CD4-positive, alpha-beta T cell treated with Interleukin-21 for 1 hour (primary cell): ENCODE measurements around the gene SATB2.

Experiments
- DNase-seq: peaks from one replicate; pipeline ENCODE4 v3.0.0-alpha.2; 2020

The SATB2 gene

DNA sequence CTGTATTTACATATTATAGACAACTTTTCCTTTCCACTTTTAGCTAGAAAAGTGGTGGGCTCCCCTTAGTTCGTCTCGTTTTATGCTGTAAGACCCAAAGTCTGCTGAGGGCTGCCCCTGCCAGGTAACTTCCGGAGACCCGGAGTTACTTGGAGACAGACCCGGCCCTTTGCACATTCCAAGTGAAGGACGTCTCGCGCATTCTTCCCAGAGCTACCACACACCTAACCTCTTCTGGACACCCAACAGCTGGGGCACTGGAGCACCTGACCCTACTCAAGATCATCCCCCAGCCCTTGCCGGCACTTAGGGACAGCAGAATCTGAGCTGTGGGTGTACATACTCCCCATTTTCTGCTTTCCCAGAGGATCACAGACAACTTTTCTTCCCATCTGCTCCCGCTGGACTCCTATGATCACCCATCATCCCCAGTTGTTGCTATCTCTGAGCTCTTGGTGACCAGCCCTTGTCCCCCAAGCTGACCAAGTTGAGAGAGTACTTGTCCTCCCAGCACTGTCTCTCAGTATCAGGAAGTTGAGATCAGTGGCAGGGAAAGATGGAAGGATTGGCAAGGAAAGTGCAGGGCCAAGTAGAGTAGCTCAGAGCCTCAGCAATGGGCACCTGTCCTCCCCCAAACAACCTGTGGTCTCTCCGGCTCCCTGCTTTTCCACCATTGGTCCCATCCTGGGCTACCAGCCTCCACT, 8.4 kb upstream of the SATB2 start:
- DNase-seq: no peak

- DNase-seq: no peak
These were observed 7.7 kb upstream of the SATB2 start for GRCh38 chr2:199465390-199465789.

GRCh38 chr2:199464606-199465352, 7.0 kb upstream of the SATB2 start:
- no peak for DNase-seq

DNA sequence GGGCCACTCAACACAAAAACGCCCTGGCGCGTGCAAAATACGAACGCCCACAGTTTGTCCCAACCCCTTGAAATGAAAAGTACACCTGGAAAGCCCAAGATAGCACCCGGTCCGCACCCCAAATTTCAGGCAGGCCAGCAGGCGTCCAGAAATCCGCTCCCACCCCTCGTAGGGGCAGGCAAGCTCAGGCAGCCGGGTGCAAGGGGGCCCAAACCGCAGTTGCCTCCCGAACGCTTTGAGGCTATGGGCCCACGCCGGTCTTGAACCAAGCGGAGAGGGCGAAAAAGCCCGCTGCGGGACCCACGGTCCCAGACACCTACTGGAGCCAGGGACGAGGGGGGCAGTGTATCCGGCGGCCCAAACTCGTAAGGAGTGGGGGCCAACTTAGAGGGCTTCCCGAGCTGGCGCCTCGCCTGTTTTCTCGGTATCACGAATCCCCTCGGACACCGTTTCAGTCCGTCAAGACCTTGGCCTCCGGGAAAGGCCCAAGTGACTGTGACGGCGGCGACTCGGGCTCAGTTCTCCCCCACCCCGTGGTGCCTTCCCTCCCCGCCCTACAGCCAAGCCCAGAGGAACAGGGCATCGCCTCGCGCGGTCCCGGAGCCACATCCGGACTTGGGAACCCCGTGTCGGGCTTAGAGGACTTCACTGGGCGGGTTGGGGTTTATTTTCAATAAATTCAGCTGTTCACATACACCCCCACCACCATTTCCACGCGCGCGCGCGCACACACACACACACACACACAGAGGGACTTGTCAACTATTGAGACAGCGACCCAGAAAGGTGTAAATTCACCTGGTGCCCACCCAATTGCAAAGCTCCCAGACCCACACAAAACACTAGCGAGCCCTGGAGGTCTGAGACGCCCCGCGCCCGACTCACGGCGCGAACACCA, 6.2 kb upstream of the SATB2 start:
- no peak for DNase-seq

DNA sequence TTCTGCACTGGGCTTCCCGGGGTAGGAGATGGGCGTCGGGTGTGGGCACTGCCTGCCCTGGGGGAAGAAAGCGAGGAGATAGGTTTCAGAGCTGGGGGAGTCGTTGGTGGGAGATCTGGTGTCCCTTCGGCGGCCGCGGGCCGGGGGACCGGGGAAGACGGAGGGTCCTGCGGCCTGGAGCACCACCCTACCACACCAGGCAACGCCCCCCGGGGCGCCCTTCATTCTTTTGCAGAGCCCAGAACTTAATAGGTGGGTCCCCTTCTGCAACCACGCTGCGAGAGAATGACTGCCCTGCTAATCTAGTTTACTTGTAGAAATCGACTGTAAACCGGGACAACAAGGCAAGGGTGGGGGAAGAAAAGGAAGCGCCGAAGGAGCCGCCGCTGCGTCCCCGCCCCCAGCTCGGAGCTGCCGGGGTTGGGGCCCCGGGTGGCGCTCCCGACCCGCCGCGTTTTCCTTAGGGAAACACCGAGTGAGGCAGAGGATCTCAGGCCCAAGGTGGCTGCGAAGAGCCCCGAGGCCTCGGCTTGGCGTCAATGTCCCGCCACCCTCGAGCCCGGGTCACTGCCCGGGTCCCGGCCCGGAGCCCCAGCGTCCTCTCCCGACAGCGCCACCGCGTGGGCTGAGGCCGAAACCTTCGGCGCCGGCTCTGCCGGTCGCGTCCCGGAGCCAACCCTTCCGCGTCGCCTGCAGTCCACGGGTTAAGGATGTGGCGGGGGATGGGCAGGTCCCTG, 5.4 kb upstream of the SATB2 start:
- DNase-seq: peak; percentile 48

- DNase-seq: no peak
These were observed 4.7 kb upstream of the SATB2 start for GRCh38 chr2:199462347-199462955.

DNA sequence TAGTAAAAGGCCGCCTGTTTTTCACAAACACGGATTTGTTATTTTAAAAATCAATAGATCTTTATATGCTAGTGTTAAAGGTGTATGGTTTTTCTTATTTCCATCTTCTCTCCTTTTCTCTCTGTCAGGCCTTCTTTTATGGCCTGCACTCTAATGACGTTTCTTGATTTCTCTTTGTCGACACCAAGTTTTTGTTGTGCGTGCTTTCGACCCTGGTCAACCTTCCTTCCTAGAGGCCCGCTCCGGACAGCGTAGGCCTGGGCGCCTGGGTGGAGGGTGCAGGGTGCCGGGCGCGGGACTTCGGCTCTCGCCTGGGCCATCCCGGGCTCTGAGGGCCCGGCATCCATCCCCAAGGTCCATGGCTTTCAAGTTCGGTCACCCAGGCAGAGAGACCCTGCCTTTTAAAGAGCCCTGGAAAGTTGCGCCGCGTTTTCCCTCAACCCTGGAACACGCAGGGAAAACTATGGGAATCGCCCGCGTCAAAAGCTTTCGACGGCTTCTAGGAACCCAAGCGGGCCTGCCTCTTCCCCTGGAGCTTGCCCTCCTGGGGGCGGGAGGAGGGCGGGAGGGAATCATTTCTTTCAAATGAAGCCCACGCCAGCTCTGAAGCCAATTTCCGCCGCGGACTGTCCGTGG, 4.1 kb upstream of the SATB2 start:
- no peak for DNase-seq

- DNase-seq: no peak
These were observed 3.3 kb upstream of the SATB2 start for GRCh38 chr2:199460846-199461710.

DNA sequence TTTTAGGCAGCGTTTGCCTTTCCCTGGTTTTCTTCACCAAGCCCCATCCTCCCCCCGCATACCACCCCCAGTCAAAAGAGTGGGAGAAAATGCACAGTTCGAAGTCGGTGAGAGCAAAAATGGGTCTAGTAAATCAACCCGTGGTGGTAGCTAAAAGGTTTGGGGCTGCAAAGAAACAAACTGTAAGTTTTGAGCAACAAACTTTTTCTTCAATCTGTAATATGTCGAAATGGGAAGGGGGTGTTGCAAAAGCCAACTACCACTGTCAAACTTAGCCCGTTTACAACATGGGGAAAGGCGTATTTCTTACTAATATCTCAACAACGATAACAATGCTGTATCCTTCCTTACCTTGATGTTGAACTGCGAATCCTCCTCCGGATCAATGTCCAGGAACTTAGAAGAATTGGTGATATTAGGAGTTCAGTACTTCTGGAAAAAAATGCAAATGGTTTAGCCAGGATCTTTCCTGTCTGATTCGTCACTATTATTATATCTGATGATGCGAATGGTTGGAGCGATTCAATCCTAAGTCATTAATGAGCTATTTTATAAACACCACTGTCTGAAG, 2.4 kb upstream of the SATB2 start:
- DNase-seq: no peak

GRCh38 chr2:199459286-199460100, 1.8 kb upstream of the SATB2 start:
- DNase-seq: peak; percentile 75

- no peak for DNase-seq
These were observed 1.1 kb upstream of the SATB2 start for GRCh38 chr2:199458806-199459285.

GRCh38 chr2:199458009-199458805, 468 bp upstream of the SATB2 start:
- DNase-seq: peak; percentile 33

- no peak for DNase-seq
These were observed 1.2 kb downstream of the SATB2 start for GRCh38 chr2:199456383-199457146.

DNA sequence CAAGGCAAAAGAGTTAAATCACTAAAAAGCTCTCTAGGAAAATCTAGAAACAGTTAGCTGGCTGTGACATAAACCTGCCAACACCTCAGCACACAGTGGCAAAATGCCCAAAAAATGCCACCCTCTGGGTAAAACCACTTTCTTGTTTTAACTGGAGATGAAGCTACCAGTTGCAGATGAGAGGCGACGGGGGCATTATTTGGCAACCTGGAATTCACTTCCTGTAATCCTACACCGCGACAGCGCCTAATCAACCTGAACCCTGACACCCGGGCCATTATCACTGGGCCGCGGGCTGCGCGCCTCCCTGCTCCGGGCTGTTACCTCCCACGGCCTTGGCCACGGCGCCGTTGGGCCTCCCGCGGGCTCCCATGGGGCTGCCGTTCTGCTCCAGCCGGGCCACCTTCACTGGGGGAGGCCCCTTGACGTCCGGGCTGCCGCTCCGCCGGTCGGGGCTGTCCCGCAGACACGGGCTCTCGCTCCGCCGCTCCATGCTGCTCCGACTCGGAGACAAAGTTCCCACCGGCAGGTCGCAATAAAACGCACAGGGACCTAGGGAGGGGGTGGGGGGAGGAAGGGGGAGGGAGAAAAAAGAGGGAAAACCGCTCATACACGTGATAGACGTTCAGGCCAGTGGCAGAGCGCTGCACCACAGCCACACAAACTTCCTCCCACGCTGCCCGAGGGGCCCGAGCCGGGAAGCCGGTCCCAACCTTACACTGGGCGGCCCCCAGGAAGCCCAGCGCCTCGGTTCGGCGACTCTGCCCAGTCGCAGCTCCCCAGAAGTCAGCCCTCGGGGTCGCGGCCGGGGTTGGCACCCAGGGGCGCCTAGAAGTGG, 2.0 kb downstream of the SATB2 start:
- DNase-seq: no peak

DNA sequence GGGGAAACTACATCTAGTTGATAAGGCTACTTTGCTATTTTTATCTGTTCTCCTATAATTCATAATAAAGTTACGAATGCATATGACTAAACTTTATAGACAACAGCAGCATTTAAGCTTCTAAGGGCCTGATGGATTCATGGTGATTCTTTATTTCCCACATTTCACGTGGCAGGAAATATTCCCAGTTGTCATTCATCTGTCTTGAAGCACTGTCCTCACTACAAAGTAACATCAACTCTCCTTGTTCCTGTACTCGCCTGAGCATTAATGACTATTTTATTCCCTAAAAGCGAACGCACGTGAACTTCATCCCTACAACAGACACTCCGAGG, 2.6 kb downstream of the SATB2 start:
- no peak for DNase-seq

DNA sequence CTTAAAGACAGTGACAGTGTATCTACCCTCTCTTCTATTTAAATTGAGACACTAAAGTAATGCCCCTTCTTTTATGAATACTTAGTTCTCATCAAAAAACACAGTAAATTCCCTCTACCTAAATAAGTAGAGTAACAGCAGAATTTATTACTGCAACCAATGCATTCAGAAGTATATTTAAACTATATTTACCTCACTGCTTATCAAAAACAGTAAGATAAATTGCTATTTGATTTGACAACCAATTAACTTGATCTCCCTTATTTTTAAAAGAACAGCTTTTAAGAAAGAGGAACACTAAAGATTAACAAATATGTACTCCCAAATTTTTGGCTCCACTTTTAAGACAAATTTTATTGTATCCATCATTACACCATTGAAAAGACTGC, 4.8 kb downstream of the SATB2 start:
- no peak for DNase-seq
